Measurements from ENCODE around the gene IL17RA. TPM values are rescaled to one million over a fixed set of nuclear protein-coding genes. Genes with fewer than 3 reads are reported as not detected.

IL17RA gene
- total and polyA plus RNA-seq, 2 experiments from 2014 or later, result 3.2 to 9.6 TPM

DNA sequence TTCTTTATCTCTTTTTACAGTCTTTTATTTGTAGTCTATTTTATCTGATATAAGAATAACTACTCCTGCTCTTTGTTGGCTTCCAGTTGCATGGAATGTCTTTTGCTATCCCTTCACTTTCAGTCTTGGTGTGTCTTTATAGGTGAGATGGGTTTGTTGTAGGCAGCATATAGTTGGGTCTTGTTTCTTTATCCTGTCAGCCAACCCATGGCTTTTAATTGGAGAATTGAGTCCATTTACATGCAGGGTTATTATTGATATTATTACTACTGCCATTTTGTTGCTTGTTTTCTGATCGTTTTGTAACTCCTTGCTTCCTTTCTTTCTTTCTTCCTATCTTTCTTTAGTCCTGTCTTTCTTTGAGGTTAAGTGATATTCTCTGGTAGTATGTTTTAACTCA is 11.9 kb upstream of the IL17RA start (continued):
- TF ChIP-seq ZNF462 (CRISPR knock-in tag; IDR thresholded peaks at IDR 0.05) (no peak), ZNF114 (CRISPR knock-in tag; IDR thresholded peaks at IDR 0.05) (no peak), POLR2AphosphoS5 (IDR thresholded peaks at IDR 0.05; ENCODE audit: low read depth) (no peak), REST (IDR thresholded peaks at IDR 0.05; ENCODE audit: unreplicated experiment) (no peak), EZH2 (IDR thresholded peaks at IDR 0.05; ENCODE audit: low read depth, unreplicated experiment) (no peak), ZNF331 (CRISPR knock-in tag; IDR thresholded peaks at IDR 0.05; ENCODE audit: low read depth) (no peak)
- TF ChIP-seq, protein P1, sequence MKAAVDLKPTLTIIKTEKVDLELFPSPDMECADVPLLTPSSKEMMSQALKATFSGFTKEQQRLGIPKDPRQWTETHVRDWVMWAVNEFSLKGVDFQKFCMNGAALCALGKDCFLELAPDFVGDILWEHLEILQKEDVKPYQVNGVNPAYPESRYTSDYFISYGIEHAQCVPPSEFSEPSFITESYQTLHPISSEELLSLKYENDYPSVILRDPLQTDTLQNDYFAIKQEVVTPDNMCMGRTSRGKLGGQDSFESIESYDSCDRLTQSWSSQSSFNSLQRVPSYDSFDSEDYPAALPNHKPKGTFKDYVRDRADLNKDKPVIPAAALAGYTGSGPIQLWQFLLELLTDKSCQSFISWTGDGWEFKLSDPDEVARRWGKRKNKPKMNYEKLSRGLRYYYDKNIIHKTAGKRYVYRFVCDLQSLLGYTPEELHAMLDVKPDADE (IDR thresholded peaks at IDR 0.05), result no peak
